Small intestine (tissue), 16 donors: Measurements from ENCODE around the gene C16orf95. TPM values are rescaled to one million over a fixed set of nuclear protein-coding genes. Genes with fewer than 3 reads are reported as not detected.
"Not testable (repeated sequence)": the region's sequence is repeated elsewhere in the genome, so short reads cannot be mapped to it uniquely, and the experiment has no call there.

Experiments
- DNase-seq, 2 donors: peaks; one replicate each; pipeline versions ENCODE4 v3.0.0 to v3.0.0-alpha.2; 2013
- FAIRE-seq: peaks from 2 replicates; lab custom pipeline; 2012; peaks lifted over from hg19 to GRCh38; lab: Jason Lieb, UNC
- H3K27ac ChIP-seq, 3 donors: one replicate each; pipeline ENCODE4 v1.5.1; 2013; ENCODE audit warnings: low read length in 2 of 3, mild to moderate bottlenecking in 2 of 3, control low read depth in 1 of 3, inconsistent platforms in 1 of 3, low read depth in 1 of 3, moderate library complexity in 1 of 3
- H3K27me3 ChIP-seq, 3 donors: one replicate each; pipeline ENCODE4 v1.6.1; 2013; ENCODE audit warnings: low read length in 3 of 3, inconsistent platforms in 1 of 3; ENCODE audit not compliant: control insufficient read depth in 3 of 3, insufficient read depth in 3 of 3
- H3K36me3 ChIP-seq, 3 donors: one replicate each; pipeline ENCODE4 v1.6.1; 2013; ENCODE audit warnings: low read length in 3 of 3, inconsistent platforms in 1 of 3, low read depth in 1 of 3, mild to moderate bottlenecking in 1 of 3, moderate library complexity in 1 of 3; ENCODE audit not compliant: control insufficient read depth in 3 of 3, insufficient read depth in 2 of 3
- H3K4me1 ChIP-seq, 3 donors: one replicate each; pipeline ENCODE4 v1.6.1; 2013; ENCODE audit warnings: low read length in 2 of 3, inconsistent platforms in 1 of 3, low read depth in 1 of 3, mild to moderate bottlenecking in 1 of 3, moderate library complexity in 1 of 3; ENCODE audit not compliant: control insufficient read depth in 3 of 3, insufficient read depth in 2 of 3
- H3K4me3 ChIP-seq, 3 donors: one replicate each; pipeline ENCODE4 v1.5.1; 2013; ENCODE audit warnings: low read length in 3 of 3, control low read depth in 1 of 3, inconsistent platforms in 1 of 3, low read depth in 1 of 3, mild to moderate bottlenecking in 1 of 3, moderate library complexity in 1 of 3
- H3K9me3 ChIP-seq, 2 donors: one replicate each; pipeline ENCODE4 v1.6.1; 2013; ENCODE audit warnings: low read depth in 1 of 2, low read length in 1 of 2; ENCODE audit not compliant: control insufficient read depth in 2 of 2, insufficient read depth in 1 of 2
- WGBS, 3 donors: extraction: QIAGEN DNeasy Blood & Tissue Kit; methylation state at CpG; one replicate each; pipeline ENCODE4 v1.1.7; 2013; 5-methylcytosine and 5-hydroxymethylcytosine counted together
- long read RNA-seq, 10 donors: transcript quantifications; one replicate each; lab custom pipeline, GENCODE V29; 2026
- polyA plus RNA-seq, 4 donors: library from polyadenylated mRNA; stranded (reverse) in 3 of 4; unstranded in 1 of 4; fragments of 200-250 nt in 3 of 4; fragments of 120-200 nt in 1 of 4; gene quantifications; one replicate each; pipeline versions ENCODE4 v1.2.1 to v1.2.3, GENCODE V29; 2013
- donor health status: healthy with polysubstance abuse.
- donor health status: control.
- donor health status: control.
- donor health status: Bipolar disorder and iron deficiency.
- donor health status: healthy.

Gene C16orf95
- polyA plus RNA-seq = 1 to 10 TPM; 2.2 to 4.8 (median 3.5) TPM
- long read RNA-seq, donor 1 = 0 reads
- long read RNA-seq, donor 2 = 0 reads
- long read RNA-seq, donor 3, partial matches to known transcripts = 0 of 1 reads
- long read RNA-seq, donor 3, other reads (novel, unspliced or antisense) = 0 of 1 reads
- long read RNA-seq, donor 4 = 0 reads
- long read RNA-seq, donor 5 = 0 reads
- long read RNA-seq, donor 6 = 0 reads
- long read RNA-seq, donor 7, partial matches to known transcripts = 0 of 3 reads
- long read RNA-seq, donor 7, other reads (novel, unspliced or antisense) = 0 of 3 reads
- long read RNA-seq, donor 8, partial matches to known transcripts = 0 of 1 reads
- long read RNA-seq, donor 8, other reads (novel, unspliced or antisense) = 0 of 1 reads
- long read RNA-seq, donor 9, partial matches to known transcripts = 0 of 1 reads
- long read RNA-seq, donor 9, other reads (novel, unspliced or antisense) = 0 of 1 reads
- long read RNA-seq, donor 10, partial matches to known transcripts = 0 of 1 reads
- long read RNA-seq, donor 10, other reads (novel, unspliced or antisense) = 0 of 1 reads

GRCh38 chr16:87316923-87317749 lies at the start of gene C16orf95:
Gene C16orf95, minus strand, starts transcription at chr16:87317392. Its CDS starts 150 bp downstream, at chr16:87317242.
- Histone ChIP-seq H3K27me3 (no peaks in the 10 kb centered on the region), H3K4me1 (peaks cover 0 to 10% (median 0%) of the 10 kb centered on the region in 3 donors), H3K9me3 (no peaks in the 10 kb centered on the region), H3K27ac (peak within 1 kb of the TSS; percentile 81 to 97 (median 94)), H3K4me3 (peak within 1 kb of the TSS; percentile 83 to 94 (median 87)), H3K36me3 (peaks cover 0 to 5% (median 0%) of the 10 kb centered on the region in 3 donors)
- 0 to 1% (median 1%) methylated on average over 49 to 64 of the region's 64 CpGs for WGBS, 3 donors
- FAIRE-seq (no peak), DNase-seq (peak; percentile 96 to 99)

GRCh38 chr16:87366930-87367329 lies 49.7 kb upstream of the C16orf95 start:
- H3K9me3 ChIP-seq = no peaks in the 10 kb centered on the region
- H3K27me3 ChIP-seq = no peaks in the 10 kb centered on the region
- peaks cover 0 to 40% (median 0%) of the 10 kb centered on the region in 3 donors for H3K36me3 ChIP-seq
- FAIRE-seq (no peak), DNase-seq (no peak)
- WGBS, 3 donors = 71 to 88% (median 75%) methylated on average over 1 of the region's 1 CpG
- H3K4me3 ChIP-seq = no peak overlapping the region
- no peak overlapping the region for H3K27ac ChIP-seq
- H3K4me1 ChIP-seq = peaks cover 0 to 4% (median 0%) of the 10 kb centered on the region in 3 donors

- peak overlapping the region in 1 of 3 donors; percentile 8 for H3K27ac ChIP-seq
- H3K27me3 ChIP-seq = no peaks in the 10 kb centered on the region
- no peak overlapping the region for H3K4me3 ChIP-seq
- 25 to 68% (median 35%) methylated on average over 4 of the region's 4 CpGs for WGBS, 3 donors
- H3K4me1 ChIP-seq = peaks cover 0 to 4% (median 0%) of the 10 kb centered on the region in 3 donors
- no peaks in the 10 kb centered on the region for H3K9me3 ChIP-seq
- FAIRE-seq (no peak), DNase-seq (peak in 1 of 2 donors; percentile 77)
- H3K36me3 ChIP-seq = peaks cover 0 to 47% (median 0%) of the 10 kb centered on the region in 3 donors
Observed at GRCh38 chr16:87366288-87366687, 49.1 kb upstream of the C16orf95 start.

- no peaks in the 10 kb centered on the region for H3K27me3 ChIP-seq
- DNase-seq = no peak
- no peak for FAIRE-seq
Observed at GRCh38 chr16:87365021-87365713, 48.0 kb upstream of the C16orf95 start.

GRCh38 chr16:87363771-87364455 lies 46.7 kb upstream of the C16orf95 start:
- peak overlapping the region; percentile 13 to 45 (median 17) for H3K27ac ChIP-seq
- DNase-seq (peak in 1 of 2 donors; percentile 13), FAIRE-seq (no peak)
- peaks cover 0 to 2% (median 0%) of the 10 kb centered on the region in 3 donors for H3K4me1 ChIP-seq
- no peaks in the 10 kb centered on the region for H3K27me3 ChIP-seq
- H3K4me3 ChIP-seq = no peak overlapping the region
- H3K9me3 ChIP-seq = no peaks in the 10 kb centered on the region
- peaks cover 4 to 61% (median 6%) of the 10 kb centered on the region in 3 donors for H3K36me3 ChIP-seq
- WGBS, 3 donors = 24 to 49% (median 44%) methylated on average over 17 of the region's 17 CpGs

More at GRCh38 chr16:87365021-87365713, 48.0 kb upstream of the C16orf95 start:
- H3K27ac ChIP-seq = no peak overlapping the region
- 85 to 86% (median 85%) methylated on average over 12 to 13 of the region's 13 CpGs for WGBS, 3 donors
- H3K4me3 ChIP-seq = no peak overlapping the region
- H3K36me3 ChIP-seq = peaks cover 0 to 55% (median 0%) of the 10 kb centered on the region in 3 donors
- no peaks in the 10 kb centered on the region for H3K9me3 ChIP-seq
- peaks cover 0 to 4% (median 0%) of the 10 kb centered on the region in 3 donors for H3K4me1 ChIP-seq

- H3K4me3 ChIP-seq, H3K27ac ChIP-seq, H3K4me1 ChIP-seq, H3K27me3 ChIP-seq, DNase-seq, FAIRE-seq, H3K9me3 ChIP-seq: not testable (repeated sequence)
- WGBS, 3 donors = 89 to 95% (median 93%) methylated on average over 13 of the region's 13 CpGs
- peaks cover 6 to 70% (median 8%) of the 10 kb centered on the region in 3 donors for H3K36me3 ChIP-seq
Observed at GRCh38 chr16:87362828-87363559, 45.8 kb upstream of the C16orf95 start.
